Measurements from ENCODE around the gene STRN3. TPM values are rescaled to one million over a fixed set of nuclear protein-coding genes. Genes with fewer than 3 reads are reported as not detected.
"Not testable (repeated sequence)": the region's sequence is repeated elsewhere in the genome, so short reads cannot be mapped to it uniquely, and the experiment has no call there.

STRN3 gene
- total and polyA plus RNA-seq, 10 of the 15 experiments (the other 5 are each of a cell fraction or from before 2014, with no cell fraction given) = 7.8 to 27.9 (median 14.1) TPM

DNA sequence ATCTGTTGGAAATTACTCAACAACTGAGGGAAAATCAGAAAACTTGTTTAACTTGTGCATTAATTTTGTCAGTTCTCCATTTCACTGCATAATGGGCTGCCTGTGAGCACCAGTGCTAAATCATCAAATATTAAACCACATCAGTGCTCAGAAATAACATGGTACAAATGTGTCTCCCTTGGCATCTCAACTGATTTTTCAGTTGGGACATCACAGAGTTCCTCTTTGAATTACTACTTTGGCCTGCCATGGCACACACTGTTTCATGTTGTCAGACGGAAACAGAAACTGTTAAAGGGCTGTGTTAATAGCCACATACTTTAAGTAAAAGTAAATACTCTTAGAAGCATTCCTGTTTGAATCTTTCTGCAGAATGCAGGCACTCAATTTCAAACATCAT, 42.1 kb upstream of the STRN3 start:
- Histone ChIP-seq H2AFZ (ENCODE audit: control insufficient read depth, low read depth, low read length) (peak overlapping the region; percentile 48), H3K79me2 (ENCODE audit: control insufficient read depth, insufficient read depth, low read length) (no peaks in the 10 kb centered on the region), H3K36me3 (ENCODE audit: control insufficient read depth in 2 of 2, insufficient read depth in 2 of 2, low read length in 1 of 2) (no peaks in the 10 kb centered on the region), H3K27me3 (replicated peaks in 1 of 2; ENCODE audit: control insufficient read depth in 2 of 2, insufficient read depth in 2 of 2, low read length in 1 of 2) (no peaks in the 10 kb centered on the region), H3K4me2 (ENCODE audit: control insufficient read depth, insufficient read depth) (no peak overlapping the region), H3K9me3 (replicated peaks; ENCODE audit: control insufficient read depth, insufficient read depth, low read length) (no peaks in the 10 kb centered on the region), H3K4me1 (ENCODE audit: control insufficient read depth, insufficient read depth, low read length) (peaks cover 4% of the 10 kb centered on the region; the same call in 1 of the 2 replicates), H4K20me1 (ENCODE audit: control insufficient read depth, insufficient read depth) (no peaks in the 10 kb centered on the region), H3K4me3 (no peak overlapping the region), H3K27ac (ENCODE audit: control insufficient read depth, insufficient read depth) (no peak overlapping the region), H3K9ac (ENCODE audit: control insufficient read depth, insufficient read depth, low read length) (no peak overlapping the region)
- FAIRE-seq = peak; percentile 44
- ChIA-PET CTCF (no interaction called here), RAD21 (ENCODE audit: unreplicated experiment) (interaction anchor here (1.3 kb wide), 1 partner anchor 95 kb away, joined by 3 read pairs; no protein-coding TSS in a partner anchor), SMC1A (ENCODE audit: uncharacterized antibody, unreplicated experiment) (interaction anchor here (0.8 kb wide), 1 partner anchor 73 kb away, joined by 4 read pairs; no protein-coding TSS in a partner anchor), POLR2A (interaction anchor here (0.7 kb wide), 1 partner anchor 42 kb away, joined by 4 read pairs; no protein-coding TSS in a partner anchor)
- intact Hi-C loops (cut with micrococcal nuclease; ENCODE audit: unreplicated experiment) = no loop called here
- in situ Hi-C loops (cut with MboI) = no loop called here
- no TSS peak for BruUV-seq (replicated peaks)
- peak; percentile 67 for ATAC-seq
- no peak for TF ChIP-seq KAT2A (conservative IDR thresholded peaks at IDR 0.05; ENCODE audit: control insufficient read depth, low read depth, low read length)
- TF ChIP-seq USF1 (IDR thresholded peaks at IDR 0.05; ENCODE audit: borderline replicate concordance, extremely low read length, insufficient read depth, low read depth, low read length) = no peak
- TF ChIP-seq STAT3 (IDR thresholded peaks at IDR 0.05; ENCODE audit: low read depth, low read length) = no peak
- TF ChIP-seq SPI1 (IDR thresholded peaks at IDR 0.05; ENCODE audit: borderline replicate concordance, insufficient read depth, low read depth, low read length) = 0 out of 2 replicates have a peak, but pooled peaks have one; percentile 4
- no peak for TF ChIP-seq MTA3 (IDR thresholded peaks at IDR 0.05; ENCODE audit: borderline replicate concordance, low read length)
- TF ChIP-seq, protein P1, sequence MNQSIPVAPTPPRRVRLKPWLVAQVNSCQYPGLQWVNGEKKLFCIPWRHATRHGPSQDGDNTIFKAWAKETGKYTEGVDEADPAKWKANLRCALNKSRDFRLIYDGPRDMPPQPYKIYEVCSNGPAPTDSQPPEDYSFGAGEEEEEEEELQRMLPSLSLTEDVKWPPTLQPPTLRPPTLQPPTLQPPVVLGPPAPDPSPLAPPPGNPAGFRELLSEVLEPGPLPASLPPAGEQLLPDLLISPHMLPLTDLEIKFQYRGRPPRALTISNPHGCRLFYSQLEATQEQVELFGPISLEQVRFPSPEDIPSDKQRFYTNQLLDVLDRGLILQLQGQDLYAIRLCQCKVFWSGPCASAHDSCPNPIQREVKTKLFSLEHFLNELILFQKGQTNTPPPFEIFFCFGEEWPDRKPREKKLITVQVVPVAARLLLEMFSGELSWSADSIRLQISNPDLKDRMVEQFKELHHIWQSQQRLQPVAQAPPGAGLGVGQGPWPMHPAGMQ (IDR thresholded peaks at IDR 0.05; ENCODE audit: borderline replicate concordance) = no peak
- no peak for TF ChIP-seq CBFB (IDR thresholded peaks at IDR 0.05; ENCODE audit: low read depth)
- DNase-seq (ENCODE audit: low read depth, low spot score) = no peak
- WGBS (ENCODE audit: insufficient coverage, insufficient replicate concordance, low lambda C conversion rate, missing lambda C conversion rate) = 35% methylated on average over 1 of the region's 1 CpG

- H3K9me3 ChIP-seq (replicated peaks; ENCODE audit: control insufficient read depth, insufficient read depth, low read length); FAIRE-seq; intact Hi-C loops (cut with micrococcal nuclease; ENCODE audit: unreplicated experiment); RAD21 ChIA-PET (ENCODE audit: unreplicated experiment); H3K79me2 ChIP-seq (ENCODE audit: control insufficient read depth, insufficient read depth, low read length); H3K4me1 ChIP-seq (ENCODE audit: control insufficient read depth, insufficient read depth, low read length); CTCF ChIA-PET; DNase-seq (ENCODE audit: low read depth, low spot score); H3K36me3 ChIP-seq (ENCODE audit: control insufficient read depth in 2 of 2, insufficient read depth in 2 of 2, low read length in 1 of 2); BruUV-seq (replicated peaks); H2AFZ ChIP-seq (ENCODE audit: control insufficient read depth, low read depth, low read length); H3K4me2 ChIP-seq (ENCODE audit: control insufficient read depth, insufficient read depth); H3K4me3 ChIP-seq; H4K20me1 ChIP-seq (ENCODE audit: control insufficient read depth, insufficient read depth); ATAC-seq; in situ Hi-C loops (cut with MboI); H3K27ac ChIP-seq (ENCODE audit: control insufficient read depth, insufficient read depth); SMC1A ChIA-PET (ENCODE audit: uncharacterized antibody, unreplicated experiment); H3K9ac ChIP-seq (ENCODE audit: control insufficient read depth, insufficient read depth, low read length); H3K27me3 ChIP-seq (replicated peaks in 1 of 2; ENCODE audit: control insufficient read depth in 2 of 2, insufficient read depth in 2 of 2, low read length in 1 of 2): not testable (repeated sequence)
- POLR2A ChIA-PET = interaction anchor here (0.6 to 0.7 kb wide), 2 partner anchors 24 to 132 kb away, joined by 3 to 5 read pairs; no protein-coding TSS in a partner anchor
- 90% methylated on average over 8 of the region's 8 CpGs for WGBS (ENCODE audit: insufficient coverage, insufficient replicate concordance, low lambda C conversion rate, missing lambda C conversion rate)
Measured at GRCh38 chr14:31062908-31063307, 36.7 kb upstream of the STRN3 start.
